Type B pancreatic cell (in vitro differentiated cells): Measurements from ENCODE around the gene LILRA1. TPM values are rescaled to one million over a fixed set of nuclear protein-coding genes. Genes with fewer than 3 reads are reported as not detected.
"Not testable (repeated sequence)": the region's sequence is repeated elsewhere in the genome, so short reads cannot be mapped to it uniquely, and the experiment has no call there.

ENCODE experiments used
- DNase-seq: peaks from one replicate; pipeline ENCODE4 v3.0.0; 2021; ENCODE audit warnings: mixed read lengths; ENCODE audit not compliant: unreplicated experiment; ENCODE audit errors: extremely low spot score
- H3K27ac Mint-ChIP-seq: 2 replicates; pipeline ENCODE4 v1.8.0; 2021; ENCODE audit warnings: mild to moderate bottlenecking, mixed read lengths
- H3K27me3 Mint-ChIP-seq: 2 replicates; pipeline ENCODE4 v1.8.0; 2021; ENCODE audit warnings: mixed read lengths
- H3K36me3 Mint-ChIP-seq: 2 replicates; pipeline ENCODE4 v1.8.0; 2021; ENCODE audit warnings: mixed read lengths
- H3K4me1 Mint-ChIP-seq: one replicate; pipeline ENCODE4 v1.8.0; 2021; ENCODE audit warnings: mixed read lengths; ENCODE audit not compliant: unreplicated experiment
- H3K4me3 Mint-ChIP-seq: 2 replicates; pipeline ENCODE4 v1.8.0; 2021; ENCODE audit warnings: mild to moderate bottlenecking, mixed read lengths
- H3K9me3 Mint-ChIP-seq: 2 replicates; pipeline ENCODE4 v1.8.0; 2021; ENCODE audit warnings: mixed read lengths
- total RNA-seq: library from RNA; stranded (reverse); gene quantifications from 2 replicates; pipeline ENCODE4 v1.2.1, GENCODE V29; 2021; ENCODE audit warnings: low replicate concordance
- TF ChIP-seq, protein P1 (sequence below): fragments of 200-600 bp; sonication (generic); conservative IDR thresholded peaks from 2 replicates; pipeline ENCODE4 v1.5.0; 2021; ENCODE audit warnings: antibody characterized with exemption, mild to moderate bottlenecking

The LILRA1 gene
- total RNA-seq, 1 donor from 2014 or later: not detected

DNA sequence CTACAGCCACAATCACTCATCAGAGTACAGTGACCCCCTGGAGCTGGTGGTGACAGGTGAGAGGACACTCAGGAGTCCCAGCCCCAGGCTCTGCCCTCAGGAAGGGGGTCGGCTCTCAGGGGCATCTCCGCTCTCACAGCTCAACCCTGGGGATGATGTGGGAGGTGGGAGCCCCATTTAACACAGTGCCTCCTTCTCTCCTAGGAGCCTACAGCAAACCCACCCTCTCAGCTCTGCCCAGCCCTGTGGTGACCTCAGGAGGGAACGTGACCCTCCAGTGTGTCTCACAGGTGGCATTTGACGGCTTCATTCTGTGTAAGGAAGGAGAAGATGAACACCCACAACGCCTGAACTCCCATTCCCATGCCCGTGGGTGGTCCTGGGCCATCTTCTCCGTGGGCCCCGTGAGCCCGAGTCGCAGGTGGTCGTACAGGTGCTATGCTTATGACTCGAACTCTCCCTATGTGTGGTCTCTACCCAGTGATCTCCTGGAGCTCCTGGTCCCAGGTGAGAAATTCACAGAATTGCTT is 18.8 kb upstream of the LILRA1 start:
- Mint-ChIP-seq H3K4me3 (no peak overlapping the region), H3K4me1 (no peaks in the 10 kb centered on the region), H3K36me3 (no peaks in the 10 kb centered on the region), H3K9me3 (no peaks in the 10 kb centered on the region), H3K27ac (no peak overlapping the region), H3K27me3 (no peaks in the 10 kb centered on the region)
- TF ChIP-seq, protein P1, sequence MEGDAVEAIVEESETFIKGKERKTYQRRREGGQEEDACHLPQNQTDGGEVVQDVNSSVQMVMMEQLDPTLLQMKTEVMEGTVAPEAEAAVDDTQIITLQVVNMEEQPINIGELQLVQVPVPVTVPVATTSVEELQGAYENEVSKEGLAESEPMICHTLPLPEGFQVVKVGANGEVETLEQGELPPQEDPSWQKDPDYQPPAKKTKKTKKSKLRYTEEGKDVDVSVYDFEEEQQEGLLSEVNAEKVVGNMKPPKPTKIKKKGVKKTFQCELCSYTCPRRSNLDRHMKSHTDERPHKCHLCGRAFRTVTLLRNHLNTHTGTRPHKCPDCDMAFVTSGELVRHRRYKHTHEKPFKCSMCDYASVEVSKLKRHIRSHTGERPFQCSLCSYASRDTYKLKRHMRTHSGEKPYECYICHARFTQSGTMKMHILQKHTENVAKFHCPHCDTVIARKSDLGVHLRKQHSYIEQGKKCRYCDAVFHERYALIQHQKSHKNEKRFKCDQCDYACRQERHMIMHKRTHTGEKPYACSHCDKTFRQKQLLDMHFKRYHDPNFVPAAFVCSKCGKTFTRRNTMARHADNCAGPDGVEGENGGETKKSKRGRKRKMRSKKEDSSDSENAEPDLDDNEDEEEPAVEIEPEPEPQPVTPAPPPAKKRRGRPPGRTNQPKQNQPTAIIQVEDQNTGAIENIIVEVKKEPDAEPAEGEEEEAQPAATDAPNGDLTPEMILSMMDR: no peak
- DNase-seq: no peak

DNA sequence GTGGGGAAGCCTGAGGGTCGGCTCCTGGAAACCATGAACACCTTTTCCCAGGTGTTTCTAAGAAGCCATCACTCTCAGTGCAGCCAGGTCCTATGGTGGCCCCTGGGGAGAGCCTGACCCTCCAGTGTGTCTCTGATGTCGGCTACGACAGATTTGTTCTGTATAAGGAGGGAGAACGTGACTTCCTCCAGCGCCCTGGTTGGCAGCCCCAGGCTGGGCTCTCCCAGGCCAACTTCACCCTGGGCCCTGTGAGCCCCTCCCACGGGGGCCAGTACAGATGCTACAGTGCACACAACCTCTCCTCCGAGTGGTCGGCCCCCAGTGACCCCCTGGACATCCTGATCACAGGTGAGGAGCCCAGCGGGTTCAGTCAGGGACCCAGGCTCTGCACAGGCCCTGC is 18.2 kb upstream of the LILRA1 start:
- not testable (repeated sequence) for H3K27ac Mint-ChIP-seq, H3K4me3 Mint-ChIP-seq, DNase-seq, H3K4me1 Mint-ChIP-seq, H3K27me3 Mint-ChIP-seq, H3K36me3 Mint-ChIP-seq, H3K9me3 Mint-ChIP-seq

DNA sequence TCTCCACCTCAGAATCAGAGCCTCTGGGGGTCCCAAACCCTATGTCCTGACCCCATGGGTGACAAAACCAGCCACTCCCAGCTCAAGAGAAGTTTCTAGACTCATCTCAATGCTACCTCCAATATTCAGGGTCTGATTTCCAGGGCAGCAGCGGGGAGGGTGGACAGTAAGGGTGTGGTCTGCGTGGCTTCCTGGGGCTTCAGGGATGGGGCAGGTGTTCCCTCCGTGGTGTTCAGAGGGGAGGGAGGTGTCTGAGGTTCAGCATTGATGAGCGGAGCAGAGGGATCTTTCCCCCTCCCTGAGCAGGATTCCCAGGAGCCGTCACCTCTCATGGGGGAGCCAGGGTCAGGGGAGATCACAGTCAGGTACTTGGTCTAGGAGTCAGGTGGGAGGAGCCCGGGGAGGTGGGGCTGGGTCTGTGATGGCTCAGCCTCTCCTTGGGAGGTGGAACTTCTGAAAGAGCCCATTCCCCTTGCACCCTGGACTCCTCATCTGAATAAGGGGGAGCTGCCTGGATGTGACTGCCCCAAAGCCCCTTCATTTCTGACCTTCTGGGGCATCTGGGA is 16.9 kb upstream of the LILRA1 start:
- Mint-ChIP-seq H3K27ac (no peak overlapping the region), H3K36me3 (no peaks in the 10 kb centered on the region), H3K4me3 (no peak overlapping the region), H3K9me3 (no peaks in the 10 kb centered on the region), H3K4me1 (no peaks in the 10 kb centered on the region), H3K27me3 (no peaks in the 10 kb centered on the region)
- TF ChIP-seq, protein P1: no peak
- no peak for DNase-seq

DNA sequence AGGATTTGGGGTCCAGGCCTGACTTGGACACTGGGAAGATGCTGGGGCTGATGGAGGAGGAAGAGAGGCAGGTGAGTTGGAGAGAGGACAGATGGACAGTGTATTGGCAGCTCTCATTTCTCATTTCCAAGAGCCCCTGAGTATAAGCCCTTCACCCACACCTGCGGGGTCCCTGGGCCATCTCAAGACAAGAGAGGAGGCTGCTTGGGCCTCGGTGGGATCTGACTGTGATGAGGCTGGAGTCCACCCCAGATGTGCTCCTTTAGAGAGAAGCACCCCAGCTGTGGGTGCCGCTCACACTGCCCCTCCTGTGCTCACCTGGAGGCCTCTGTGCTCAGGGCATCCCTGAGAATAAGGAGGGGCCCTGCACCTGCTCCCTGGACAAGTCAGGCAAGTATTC is 16.1 kb upstream of the LILRA1 start:
- H3K4me3 Mint-ChIP-seq: no peak overlapping the region
- no peak for DNase-seq
- no peaks in the 10 kb centered on the region for H3K4me1 Mint-ChIP-seq
- no peaks in the 10 kb centered on the region for H3K27me3 Mint-ChIP-seq
- no peak overlapping the region for H3K27ac Mint-ChIP-seq
- no peaks in the 10 kb centered on the region for H3K36me3 Mint-ChIP-seq
- no peaks in the 10 kb centered on the region for H3K9me3 Mint-ChIP-seq
- TF ChIP-seq, protein P1: no peak

DNA sequence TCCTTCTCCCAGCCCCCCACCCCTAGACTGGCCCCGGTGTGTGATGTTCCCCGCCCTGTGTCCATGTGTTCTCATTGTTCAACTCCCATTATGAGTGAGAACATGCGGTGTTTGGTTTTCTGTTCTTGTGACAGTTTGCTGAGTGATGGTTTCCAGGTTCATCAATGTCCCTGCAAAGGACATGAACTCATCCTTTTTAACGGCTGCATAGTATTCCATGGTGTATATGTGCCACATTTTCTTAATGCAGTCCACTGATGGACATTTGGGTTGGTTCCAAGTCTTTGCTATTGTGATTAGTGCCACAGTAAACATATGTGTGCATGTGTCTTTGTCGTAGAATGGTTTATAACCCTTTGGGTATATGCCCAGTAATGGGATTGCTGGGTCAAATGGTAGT is 15.2 kb upstream of the LILRA1 start:
- H3K27ac Mint-ChIP-seq, DNase-seq, H3K27me3 Mint-ChIP-seq, H3K36me3 Mint-ChIP-seq, H3K4me1 Mint-ChIP-seq, H3K9me3 Mint-ChIP-seq, H3K4me3 Mint-ChIP-seq: not testable (repeated sequence)

DNA sequence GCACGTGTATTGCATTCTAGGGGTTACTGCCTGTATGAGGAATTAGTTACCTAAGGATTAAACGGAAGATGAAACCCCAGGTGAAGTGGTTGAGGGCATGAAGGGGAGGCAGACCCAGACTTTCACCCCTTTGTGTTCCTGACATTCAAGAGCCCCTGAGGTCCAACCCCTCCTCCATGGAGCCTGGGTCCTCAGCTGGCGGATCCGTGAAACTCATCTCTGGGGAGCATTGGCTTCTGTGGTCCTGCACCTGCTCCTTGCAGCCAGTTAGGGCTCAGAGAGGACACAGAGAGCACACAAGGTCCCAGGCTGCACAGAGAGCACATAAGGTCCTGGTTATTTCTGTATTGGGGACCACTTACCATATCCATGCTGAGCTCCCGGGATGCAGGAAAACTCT is 7.0 kb upstream of the LILRA1 start:
- Mint-ChIP-seq H3K27me3 (no peaks in the 10 kb centered on the region), H3K27ac (no peak overlapping the region), H3K36me3 (no peaks in the 10 kb centered on the region)

More for the DNA sequence above, 7.0 kb upstream of the LILRA1 start:
- DNase-seq: no peak
- TF ChIP-seq, protein P1: no peak
- no peaks in the 10 kb centered on the region for H3K4me1 Mint-ChIP-seq
- peaks cover 17% of the 10 kb centered on the region for H3K9me3 Mint-ChIP-seq
- no peak overlapping the region for H3K4me3 Mint-ChIP-seq
